HK-2 (cell line): ENCODE data around the gene CACNB4.
"Not testable (repeated sequence)": the region's sequence is repeated elsewhere in the genome, so short reads cannot be mapped to it uniquely, and the experiment has no call there.

Experiments used
- DNase-seq: peaks from one replicate; pipeline ENCODE4 v3.0.0-alpha.2; 2018; ENCODE audit not compliant: unreplicated experiment

CACNB4 gene

GRCh38 chr2:151824886-151825285, 274.0 kb downstream of the CACNB4 start:
- DNase-seq = no peak

GRCh38 chr2:151823651-151824050, 275.2 kb downstream of the CACNB4 start:
- DNase-seq = no peak

- no peak for DNase-seq
These were observed 278.9 kb downstream of the CACNB4 start for GRCh38 chr2:151819920-151820319.

GRCh38 chr2:151817929-151818328, 280.9 kb downstream of the CACNB4 start:
- DNase-seq = no peak

- DNase-seq = no peak
These were observed 282.0 kb downstream of the CACNB4 start for GRCh38 chr2:151816843-151817242.

- no peak for DNase-seq
These were observed 282.9 kb downstream of the CACNB4 start for GRCh38 chr2:151815821-151816489.

GRCh38 chr2:151810489-151810888, 288.4 kb downstream of the CACNB4 start:
- no peak for DNase-seq

- DNase-seq = no peak
These were observed 289.8 kb downstream of the CACNB4 start for GRCh38 chr2:151809073-151809383.

- no peak for DNase-seq
These were observed 290.4 kb downstream of the CACNB4 start for GRCh38 chr2:151808258-151809072.

- DNase-seq = no peak
These were observed 292.9 kb downstream of the CACNB4 start for GRCh38 chr2:151805961-151806360.

- no peak for DNase-seq
These were observed 293.5 kb downstream of the CACNB4 start for GRCh38 chr2:151805343-151805742.

- no peak for DNase-seq
These were observed 295.0 kb downstream of the CACNB4 start for GRCh38 chr2:151803811-151804210.

GRCh38 chr2:151802315-151802714, 296.5 kb downstream of the CACNB4 start:
- DNase-seq = no peak

- no peak for DNase-seq
These were observed 299.0 kb downstream of the CACNB4 start for GRCh38 chr2:151799886-151800292.

GRCh38 chr2:151796774-151797173, 302.1 kb downstream of the CACNB4 start:
- DNase-seq = no peak

- DNase-seq = no peak
These were observed 303.1 kb downstream of the CACNB4 start for GRCh38 chr2:151795646-151796240.

- not testable (repeated sequence) for DNase-seq
These were observed 304.4 kb downstream of the CACNB4 start for GRCh38 chr2:151794422-151794821.

- no peak for DNase-seq
These were observed 305.7 kb downstream of the CACNB4 start for GRCh38 chr2:151793123-151793522.

- DNase-seq = no peak
These were observed 306.3 kb downstream of the CACNB4 start for GRCh38 chr2:151792589-151792988.

- DNase-seq = no peak
These were observed 307.3 kb downstream of the CACNB4 start for GRCh38 chr2:151791545-151791944.

GRCh38 chr2:151790689-151791088, 308.2 kb downstream of the CACNB4 start:
- DNase-seq = no peak

GRCh38 chr2:151789055-151789834, 309.6 kb downstream of the CACNB4 start:
- DNase-seq = no peak
